Activated CD8-positive, alpha-beta memory T cell treated with anti-CD3 and anti-CD28 coated beads, Interleukin-2, amount 50 U/mL, for 24 hours (primary cell): ENCODE data around the gene ATP2B2.

Source experiments
- DNase-seq: peaks from one replicate; pipeline ENCODE4 v3.0.0-alpha.2; 2020; ENCODE audit errors: extremely low read depth

The ATP2B2 gene

DNA sequence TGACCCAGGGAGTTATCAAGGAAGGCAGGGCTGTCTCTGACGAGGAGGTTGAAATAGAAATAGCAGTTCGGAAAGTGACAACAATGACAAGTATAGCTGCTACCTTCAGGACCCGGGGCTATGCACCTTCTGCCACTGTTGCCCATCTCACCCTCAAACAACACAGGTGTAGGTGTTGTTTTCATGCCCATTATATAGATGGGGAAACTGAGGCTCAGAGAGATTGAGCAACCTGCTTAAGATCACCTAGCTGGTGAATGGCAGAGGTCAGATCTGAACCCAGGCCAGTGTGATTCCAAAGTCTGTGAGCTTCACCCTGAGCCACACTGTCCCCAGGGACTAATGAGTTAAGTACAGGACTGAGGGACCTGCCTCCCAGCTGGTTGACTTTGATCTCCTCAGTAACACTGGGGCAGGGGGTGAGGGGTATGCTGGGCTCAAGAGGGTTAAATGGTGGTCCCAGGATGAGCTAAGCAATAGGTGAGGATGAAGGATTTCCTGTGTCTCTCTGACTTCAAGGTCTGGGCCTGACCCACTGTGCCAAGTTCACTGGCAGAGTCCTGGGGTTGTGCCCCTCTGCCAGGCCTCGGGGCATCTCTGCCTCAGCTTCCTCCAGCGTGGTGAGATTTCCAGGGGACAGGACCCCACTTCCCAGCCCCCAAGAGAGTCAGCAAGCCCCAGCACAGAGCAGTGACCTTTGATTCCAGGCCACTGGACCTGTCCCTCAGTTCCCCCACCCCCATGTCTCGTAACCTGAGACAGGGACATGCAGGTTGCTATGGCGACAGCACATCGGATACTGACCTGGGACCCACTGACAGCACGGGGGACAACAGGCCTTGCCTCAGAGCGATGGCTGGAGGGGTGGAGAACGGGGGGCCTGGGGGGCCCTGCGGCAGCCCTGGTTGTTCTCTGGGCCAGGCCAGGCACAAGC lies 35.0 kb downstream of the ATP2B2 start:
- no peak for DNase-seq

DNA sequence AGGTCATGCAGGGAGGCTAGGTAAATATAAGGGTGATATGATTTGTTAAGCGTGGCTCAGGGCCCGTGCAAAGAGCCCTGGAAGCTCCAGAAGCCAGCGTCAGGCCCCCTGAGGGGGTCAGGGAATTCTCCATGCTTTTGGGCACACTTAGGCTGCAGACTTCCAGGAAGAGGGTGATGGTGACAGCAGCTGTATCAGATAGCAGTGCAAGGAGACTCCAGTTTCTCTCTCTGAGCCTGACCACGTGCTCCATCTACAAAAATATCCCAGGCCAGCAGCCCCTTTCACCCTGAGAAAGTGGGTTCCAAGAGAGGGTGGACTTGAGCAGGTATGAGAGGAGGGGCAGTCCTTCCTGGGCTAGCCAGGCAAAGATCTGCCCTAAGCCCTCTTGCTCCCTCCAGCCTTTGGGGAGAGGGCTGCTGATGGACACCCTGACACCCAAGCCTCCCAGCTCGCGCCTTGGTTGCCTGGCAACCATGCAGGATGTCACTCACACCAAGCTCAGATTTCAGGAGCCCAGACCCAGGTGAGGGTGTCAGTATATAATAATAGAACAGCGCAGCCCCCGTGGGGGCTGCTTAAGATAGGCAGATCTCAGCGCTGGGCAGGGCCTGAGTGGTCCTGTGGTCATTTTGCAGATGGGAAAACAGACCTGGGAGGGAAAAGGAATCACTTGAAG lies 35.8 kb downstream of the ATP2B2 start:
- DNase-seq: no peak

DNA sequence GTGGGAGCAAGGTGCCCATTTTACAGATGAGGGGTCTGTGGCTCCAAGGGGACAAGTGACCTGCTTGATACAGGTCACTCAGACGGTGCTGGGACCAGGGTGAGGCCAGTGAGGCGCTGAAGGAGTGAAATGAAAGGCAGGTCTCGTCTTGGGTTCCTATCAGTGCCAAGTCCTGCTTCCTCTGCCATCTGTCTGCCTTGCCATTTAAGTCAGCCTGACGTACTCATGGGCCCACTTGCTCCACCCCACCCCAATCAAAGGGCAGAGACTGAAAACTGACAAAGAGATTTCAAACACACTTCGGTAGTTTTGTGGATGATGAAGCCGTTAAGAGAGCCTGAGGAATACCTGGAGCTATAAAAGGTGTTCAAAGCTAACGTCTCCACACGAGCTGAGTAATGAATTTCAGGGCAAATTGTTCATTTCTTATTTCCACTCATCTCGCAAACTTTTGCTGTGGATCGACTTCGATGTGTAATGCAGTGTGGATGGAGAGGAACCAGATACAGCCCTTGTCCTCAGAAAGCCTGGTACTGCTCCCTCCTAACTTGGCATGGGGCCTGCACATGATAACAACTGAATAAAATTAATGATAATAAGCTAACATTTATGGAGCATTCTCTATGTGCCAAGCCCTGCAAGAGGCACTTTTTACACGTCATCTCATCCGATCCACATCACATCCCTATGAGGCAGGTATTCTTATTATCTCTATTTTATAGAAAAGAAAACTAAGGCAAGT lies 36.6 kb downstream of the ATP2B2 start:
- no peak for DNase-seq

DNA sequence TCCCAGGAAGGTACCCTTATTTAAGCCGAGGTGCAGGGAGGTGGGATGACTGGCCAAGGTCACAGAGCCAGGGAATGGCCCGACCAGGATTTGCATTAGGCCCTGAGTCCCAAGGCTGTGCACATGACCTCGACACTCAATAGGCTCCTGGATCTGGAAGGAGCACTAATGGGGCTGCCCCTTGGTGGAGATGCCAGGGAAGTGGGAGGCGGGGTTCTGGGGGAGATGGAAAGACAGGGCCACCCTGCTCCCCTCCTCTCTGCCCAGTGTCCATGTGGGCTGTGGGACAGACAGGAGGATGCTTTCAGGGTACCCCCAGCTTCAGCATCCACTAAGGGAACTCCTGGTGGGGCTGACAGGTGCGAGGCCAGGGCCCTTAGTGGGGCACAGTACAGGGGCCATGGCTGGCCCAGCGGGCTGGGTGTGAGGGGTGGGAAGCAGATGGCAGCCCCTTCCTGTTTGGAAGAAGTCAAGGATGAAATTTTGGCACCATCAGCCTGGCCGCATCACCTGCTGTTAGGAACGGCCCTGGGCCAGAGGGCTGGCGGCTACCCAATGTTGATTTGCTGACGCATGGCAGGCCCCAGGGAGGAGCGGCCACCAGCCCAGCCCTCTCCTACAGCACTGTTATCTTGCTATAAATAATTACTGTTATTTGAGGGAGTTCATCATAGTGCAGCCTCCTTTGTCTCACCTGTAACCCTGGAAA lies 37.3 kb downstream of the ATP2B2 start:
- DNase-seq: no peak

DNA sequence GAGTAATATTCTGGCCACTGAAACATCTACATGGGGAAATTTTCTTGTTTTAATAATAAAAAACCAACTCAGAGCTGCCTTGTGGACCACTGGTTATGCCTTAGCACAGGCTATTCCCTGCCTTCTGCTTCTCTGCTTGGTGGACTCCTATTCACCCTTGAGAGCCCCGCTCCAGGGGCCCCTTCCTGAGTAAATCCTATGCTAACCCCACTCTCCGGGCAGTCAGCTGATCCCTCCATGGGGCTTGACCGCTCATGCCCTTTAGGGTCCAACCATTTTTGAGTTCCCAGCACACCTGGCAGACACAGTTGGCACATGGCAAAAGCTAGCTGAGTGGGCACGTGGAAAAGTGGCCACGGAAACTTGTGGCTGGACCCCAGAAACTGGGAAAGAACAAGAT lies 38.2 kb downstream of the ATP2B2 start:
- no peak for DNase-seq

DNA sequence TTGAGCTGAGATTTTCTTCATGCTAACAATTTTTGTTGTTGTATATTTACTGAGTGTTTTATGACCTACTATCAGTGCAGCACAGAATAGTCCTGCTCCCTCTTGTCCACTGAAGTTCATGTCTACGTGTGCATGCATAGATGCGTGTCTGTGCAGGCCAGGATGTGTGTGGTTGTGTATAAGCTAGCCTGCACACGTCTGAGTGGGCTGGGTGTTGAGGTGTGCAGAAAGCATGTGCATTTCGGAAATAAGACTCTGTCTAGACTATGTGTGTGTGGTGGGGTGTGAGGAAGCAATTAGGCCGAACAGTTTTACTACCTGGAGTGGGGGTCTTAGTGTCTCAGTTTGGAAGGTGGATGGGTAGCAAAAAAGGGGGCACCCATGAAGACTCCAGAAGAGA lies 39.2 kb downstream of the ATP2B2 start:
- no peak for DNase-seq

DNA sequence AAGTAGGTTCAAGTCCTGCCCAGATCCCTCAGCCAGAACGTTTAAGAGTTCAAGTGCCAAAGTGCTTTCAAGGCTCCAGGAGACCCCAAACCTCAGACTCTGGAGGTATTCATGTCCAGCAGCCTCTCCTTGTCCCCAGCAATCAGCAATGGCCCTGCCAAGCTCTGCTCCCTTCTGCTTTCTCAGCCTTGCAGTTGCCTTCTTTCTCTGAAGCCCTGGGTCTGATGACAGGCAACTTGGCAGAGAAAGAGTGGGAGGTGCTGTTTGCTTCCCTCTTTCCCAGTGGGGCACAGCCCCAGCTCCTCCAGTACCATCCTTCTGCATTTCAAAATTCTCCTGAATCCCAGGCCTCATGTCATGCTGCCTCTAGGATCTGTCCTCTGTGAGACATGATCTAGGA lies 40.2 kb downstream of the ATP2B2 start:
- DNase-seq: no peak

DNA sequence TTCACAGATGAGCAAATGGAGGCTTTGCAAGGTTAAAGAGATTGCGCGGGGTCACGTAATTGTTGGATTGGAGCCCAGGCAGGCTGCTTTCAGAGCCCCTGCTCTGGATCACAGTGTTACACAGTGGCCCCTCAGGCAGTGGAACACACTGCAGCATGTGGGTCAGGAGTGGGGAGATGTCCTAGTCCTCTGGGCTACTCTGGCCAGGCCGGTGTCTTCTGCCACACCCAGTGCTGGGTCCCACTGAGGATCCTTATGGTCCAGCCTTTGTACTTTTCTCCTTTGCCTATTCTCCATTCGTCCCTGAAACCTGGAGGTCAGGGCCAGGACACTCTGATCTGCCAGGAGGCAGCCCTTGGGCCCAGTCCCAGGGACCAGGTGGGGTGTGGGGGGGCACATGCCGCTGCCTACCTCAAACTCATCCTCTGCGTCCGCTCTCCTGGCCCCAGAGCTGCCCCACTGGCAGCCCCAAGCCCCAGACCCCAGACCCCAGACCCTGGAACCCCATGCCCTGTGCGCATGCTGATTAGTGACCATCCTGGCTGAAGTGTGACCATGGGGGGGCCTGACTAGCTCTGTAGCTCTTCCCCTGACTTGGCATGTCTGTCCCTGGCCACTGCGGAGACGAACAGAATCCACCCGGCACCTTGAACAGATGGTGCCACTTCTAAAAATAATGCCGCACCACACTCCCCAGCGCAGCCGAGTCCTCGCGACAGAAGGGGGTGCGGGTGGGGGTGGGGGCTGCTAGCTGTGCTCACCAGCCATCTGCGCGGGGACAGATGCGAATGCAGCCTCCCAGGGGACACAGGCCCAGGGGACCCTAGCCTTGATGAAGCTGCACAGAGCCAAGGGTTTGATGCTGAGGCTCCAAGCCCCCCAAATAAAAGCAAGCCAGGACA lies 41.6 kb downstream of the ATP2B2 start:
- no peak for DNase-seq

DNA sequence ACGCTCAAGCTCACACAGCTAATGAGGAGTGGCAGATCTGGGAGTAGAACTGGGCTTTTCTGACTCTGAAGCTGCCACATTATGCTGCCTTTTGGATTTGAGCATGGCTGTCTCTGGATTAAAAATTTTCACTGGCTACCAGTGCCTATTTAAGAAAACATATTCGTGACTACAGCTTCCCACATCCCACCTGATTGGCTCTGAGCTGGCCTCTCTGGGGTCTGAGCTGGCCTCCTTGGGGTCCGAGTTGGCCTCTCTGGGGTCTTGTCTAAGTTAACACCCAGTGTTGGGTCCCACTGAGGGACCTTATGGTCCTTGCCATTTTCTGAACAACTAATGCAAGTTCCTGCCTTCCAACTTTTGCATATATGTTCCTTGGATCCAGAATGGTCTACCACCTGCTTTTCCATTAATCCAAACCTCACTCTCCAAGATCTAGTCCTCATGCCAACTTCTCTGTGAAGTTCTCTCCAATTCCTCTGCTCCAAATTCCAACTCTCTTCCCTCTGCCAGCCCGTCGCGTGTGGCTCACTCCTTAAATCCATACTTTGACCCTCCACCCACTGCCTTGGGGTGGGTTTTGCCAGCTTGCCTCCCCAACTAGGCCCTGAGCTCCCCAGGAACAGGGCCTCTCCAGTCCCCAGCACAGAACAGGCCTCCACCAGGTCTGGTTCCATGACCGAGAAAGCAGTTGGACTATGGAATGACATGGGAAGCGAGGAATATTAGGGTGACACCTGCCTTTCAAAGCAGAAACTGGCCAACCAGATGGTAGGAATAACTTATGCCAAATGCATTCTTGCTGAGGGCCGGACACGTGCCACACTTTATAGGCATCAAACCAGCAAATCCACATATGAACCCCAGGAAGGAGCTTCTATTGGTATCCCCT lies 42.5 kb downstream of the ATP2B2 start:
- no peak for DNase-seq

DNA sequence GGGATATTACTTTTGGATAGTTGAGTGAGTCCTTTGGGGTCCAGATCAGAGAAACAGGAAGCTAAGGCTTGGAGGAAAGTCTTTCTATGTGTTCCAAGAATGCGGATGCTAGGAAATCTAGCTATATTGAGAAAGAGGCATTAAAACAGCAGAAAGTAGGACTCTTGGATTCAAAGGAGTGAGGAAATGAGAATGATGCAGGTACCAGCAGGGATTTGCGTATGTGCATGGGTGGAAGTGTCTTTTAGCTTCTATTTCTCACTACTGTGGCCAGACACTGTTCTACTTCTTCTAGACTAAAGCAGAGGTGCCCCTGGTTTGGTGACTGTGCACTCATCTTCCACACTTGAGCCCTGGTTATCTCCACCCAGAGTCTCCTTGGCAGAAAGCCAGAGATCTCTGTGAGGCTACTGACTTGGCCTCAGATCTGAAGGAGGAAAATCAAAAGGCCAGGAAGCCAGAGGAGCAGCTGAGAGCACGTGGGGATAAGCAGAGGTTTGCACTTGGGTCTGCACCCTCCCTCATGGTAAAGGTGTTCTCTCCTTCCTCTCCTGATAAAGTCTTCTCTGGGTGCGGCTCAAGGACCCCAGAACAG lies 44.3 kb downstream of the ATP2B2 start:
- DNase-seq: no peak

DNA sequence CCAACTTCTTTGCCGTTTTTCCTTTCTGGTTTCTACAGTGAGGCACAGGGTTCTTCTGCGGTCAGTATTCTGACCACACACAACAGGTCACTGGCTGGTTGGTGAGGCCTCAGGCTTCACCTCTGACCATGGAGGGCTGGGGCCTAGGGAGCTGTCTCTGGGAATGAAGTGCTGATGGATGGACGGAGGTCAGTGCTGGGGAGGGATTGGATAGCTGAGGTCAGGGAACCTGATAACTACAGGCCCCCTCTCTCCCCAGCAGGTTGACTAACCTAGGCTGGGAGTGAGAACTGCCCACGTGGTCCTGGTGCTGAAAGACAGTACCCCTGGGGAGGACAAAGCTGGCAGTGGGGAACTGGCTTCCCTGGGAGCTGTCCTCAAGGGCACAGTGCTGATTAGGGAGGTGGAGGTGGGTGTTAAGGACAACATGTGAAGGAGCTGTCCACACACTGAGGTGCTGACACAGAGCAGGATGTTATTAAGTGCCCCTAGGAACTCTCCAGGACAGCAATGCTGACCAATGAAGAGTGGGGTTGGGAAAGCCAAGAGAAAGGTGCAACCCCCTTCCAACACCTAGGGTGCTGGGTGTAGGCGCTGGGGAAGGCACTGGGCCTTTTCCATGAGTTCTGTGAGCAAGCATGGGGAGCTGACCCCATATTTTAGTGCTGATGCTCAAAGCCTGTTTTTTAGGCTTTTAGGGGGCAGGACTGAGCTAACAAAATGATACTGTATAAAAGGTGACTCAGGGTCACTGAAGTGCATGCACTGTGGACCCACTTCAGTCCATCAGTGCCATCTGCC lies 45.2 kb downstream of the ATP2B2 start:
- no peak for DNase-seq

DNA sequence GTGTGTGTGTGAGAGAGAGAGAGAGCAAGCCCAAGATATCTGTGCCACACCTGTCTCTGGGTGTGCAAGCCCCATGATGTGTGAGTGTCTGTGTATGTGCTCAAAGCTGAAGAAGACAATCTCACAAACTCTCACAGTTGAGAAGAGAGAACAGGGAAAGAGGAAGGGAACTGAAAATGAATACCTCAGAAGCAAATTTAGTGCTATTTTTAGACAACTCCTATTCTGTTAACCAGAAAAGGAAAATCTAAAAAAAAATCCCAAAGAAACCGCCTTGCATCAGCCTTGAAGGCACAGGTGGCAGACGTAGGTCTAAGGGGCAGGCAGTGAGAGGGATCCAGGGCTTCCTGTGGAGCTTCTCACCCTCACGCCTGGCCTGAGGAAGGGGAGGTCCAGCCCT lies 47.8 kb downstream of the ATP2B2 start:
- no peak for DNase-seq

DNA sequence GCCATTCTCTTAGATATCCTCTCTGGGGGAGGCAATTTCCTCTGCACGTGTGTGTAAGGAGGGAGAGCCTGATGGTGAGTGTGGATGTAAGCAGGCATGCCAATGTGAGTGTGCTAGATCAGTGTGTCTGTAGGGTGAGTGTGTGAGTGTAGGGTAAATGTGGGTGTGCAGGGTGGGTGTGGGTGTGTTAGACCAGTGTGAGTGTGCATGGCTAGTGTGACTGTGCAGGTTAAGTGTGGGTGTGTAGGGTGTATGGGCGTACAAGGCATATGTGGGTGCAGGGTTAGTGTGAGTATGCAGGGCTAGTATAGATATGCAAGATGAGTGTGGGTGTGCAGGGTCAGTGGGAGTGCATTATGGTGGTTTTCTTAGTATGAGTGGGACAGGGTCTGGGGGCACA lies 48.4 kb downstream of the ATP2B2 start:
- DNase-seq: no peak

DNA sequence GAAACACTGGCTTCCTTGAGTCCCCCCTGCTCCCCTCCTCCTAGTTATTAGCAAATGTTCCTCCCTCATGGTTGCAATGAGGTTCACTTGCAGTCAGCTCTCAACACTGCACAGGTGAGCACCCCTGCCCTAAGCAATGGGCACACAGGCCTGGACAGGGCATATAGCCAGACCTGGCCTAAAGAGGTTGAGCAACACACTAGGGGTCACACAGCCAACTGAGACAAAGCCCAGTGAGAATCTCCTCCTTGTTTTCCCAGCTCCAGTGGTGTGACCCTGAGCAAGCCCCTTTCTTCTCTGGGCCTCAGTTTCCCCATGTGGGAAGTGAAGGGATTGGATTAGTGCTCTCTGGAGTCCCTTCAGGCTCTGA lies 49.9 kb downstream of the ATP2B2 start:
- no peak for DNase-seq

DNA sequence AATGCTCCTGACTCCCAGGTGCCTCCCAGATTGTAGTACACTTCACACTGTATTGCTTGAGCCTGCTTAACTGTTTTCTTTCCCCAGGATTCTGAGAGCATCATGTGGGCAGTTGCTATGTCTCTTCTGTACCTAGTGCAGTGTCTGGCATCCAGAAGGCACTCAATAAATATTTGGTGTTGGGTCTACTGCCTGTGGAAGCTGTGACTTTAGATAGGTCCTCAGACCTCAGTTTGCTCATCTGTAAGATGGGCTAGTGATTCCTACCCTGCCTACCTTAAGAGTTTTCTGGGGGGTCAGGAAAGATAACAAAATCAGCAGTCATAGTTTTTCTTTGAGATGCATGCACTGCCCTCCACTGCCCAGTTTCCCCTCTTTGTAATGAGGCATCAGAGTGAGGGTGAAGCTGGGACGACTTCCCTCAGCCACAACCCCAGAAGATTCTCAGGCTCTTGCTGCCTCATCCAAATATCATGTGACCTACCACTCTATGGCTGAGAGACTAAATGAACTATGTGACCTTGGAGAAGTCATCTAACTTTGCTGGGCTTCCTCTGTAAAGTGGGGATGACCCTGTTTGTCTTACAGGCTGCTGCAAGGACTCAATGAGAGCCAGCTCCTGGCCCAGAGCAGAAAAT lies 50.4 kb downstream of the ATP2B2 start:
- DNase-seq: no peak

DNA sequence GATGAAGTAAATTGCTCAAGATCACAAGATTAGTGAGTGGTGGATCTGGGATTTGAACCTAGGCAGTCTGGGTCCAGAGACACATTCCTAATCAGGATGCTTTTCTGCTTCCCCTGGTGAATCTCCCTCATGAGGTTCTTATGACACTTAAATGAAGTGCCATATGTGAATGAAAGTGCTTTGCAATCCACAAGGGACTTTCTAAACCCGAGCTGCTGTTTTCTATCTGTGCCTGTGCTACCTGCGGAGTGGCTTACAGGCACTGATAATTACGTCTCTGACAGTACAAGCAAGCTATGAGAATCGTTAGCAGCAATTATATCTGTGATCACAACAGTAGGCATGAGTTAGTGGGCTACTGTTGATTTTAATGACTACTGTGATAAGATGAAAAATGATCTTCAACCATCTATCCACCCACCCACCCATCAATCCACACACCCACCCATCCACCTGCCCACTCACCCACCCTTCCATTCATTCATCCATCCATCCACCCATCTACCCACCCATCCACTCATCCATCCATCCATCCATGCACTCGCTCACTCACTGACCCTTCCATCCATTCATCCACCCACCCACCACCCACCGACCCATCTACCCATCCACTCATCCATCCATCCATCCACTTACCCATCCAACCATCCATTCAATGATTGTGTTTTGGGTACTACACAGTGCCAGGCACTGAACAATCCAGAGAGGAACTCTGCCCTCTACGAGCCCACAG lies 51.8 kb downstream of the ATP2B2 start:
- DNase-seq: no peak
